Suppressor macrophage (primary cell): Measurements from ENCODE around the gene FBXO38.

ENCODE experiments used
- DNase-seq, 4 experiments: peaks; one replicate each; pipeline ENCODE4 v3.0.0-alpha.2; 2020 to 2022
- total RNA-seq, 17 experiments: gene quantifications; one replicate each; lab custom pipeline; 2026; ENCODE audit warnings: mixed read lengths in 6 of 17, inconsistent platforms in 3 of 17; lab: John Stamatoyannopoulos, UW

The FBXO38 gene
- 42.2 to 222 (median 102) reads per million in 17 experiments for total RNA-seq

GRCh38 chr5:148383564-148384379 is at the start of gene FBXO38:
FBXO38 (plus strand) TSS chr5:148383958; CDS start chr5:148394777, 10,819 bp downstream.
- peak; percentile 96 to 98 (median 98) for DNase-seq

- no peak for DNase-seq
These were observed 48.5 kb upstream of the FBXO38 start, which contains the start of gene SPINK9 for GRCh38 chr5:148335259-148335658. SPINK9 (plus strand) TSS chr5:148335559; CDS start chr5:148335614, 55 bp downstream.

GRCh38 chr5:148336704-148337435 is 46.9 kb upstream of the FBXO38 start:
- DNase-seq = peak; percentile 6 to 58 (median 32)

GRCh38 chr5:148342371-148343045 is 41.2 kb upstream of the FBXO38 start:
- DNase-seq = no peak

GRCh38 chr5:148343046-148343407 is 40.7 kb upstream of the FBXO38 start:
- no peak for DNase-seq

- DNase-seq = peak in 3 of 4 experiments; percentile 3 to 37 (median 14)
These were observed 39.9 kb upstream of the FBXO38 start for GRCh38 chr5:148343603-148344487.

- no peak for DNase-seq
These were observed 36.1 kb upstream of the FBXO38 start for GRCh38 chr5:148347706-148348105.

- no peak for DNase-seq
These were observed 31.1 kb upstream of the FBXO38 start for GRCh38 chr5:148352696-148353095.

- no peak for DNase-seq
These were observed 30.1 kb upstream of the FBXO38 start for GRCh38 chr5:148353634-148354033.

- DNase-seq = no peak
These were observed 19.4 kb upstream of the FBXO38 start for GRCh38 chr5:148364343-148364742.

GRCh38 chr5:148368299-148368698 is 15.5 kb upstream of the FBXO38 start:
- no peak for DNase-seq

GRCh38 chr5:148372166-148372725 is 11.5 kb upstream of the FBXO38 start:
- DNase-seq = peak; percentile 30 to 67 (median 51)

GRCh38 chr5:148372893-148373292 is 10.9 kb upstream of the FBXO38 start:
- DNase-seq = no peak

- peak; percentile 58 to 78 (median 69) for DNase-seq
These were observed 8.9 kb upstream of the FBXO38 start for GRCh38 chr5:148374690-148375360.

- DNase-seq = no peak
These were observed 7.6 kb upstream of the FBXO38 start for GRCh38 chr5:148376198-148376597.

- peak in 2 of 4 experiments; percentile 22 to 39 for DNase-seq
These were observed 5.1 kb upstream of the FBXO38 start for GRCh38 chr5:148378670-148379069.

GRCh38 chr5:148379340-148379739 is 4.4 kb upstream of the FBXO38 start:
- DNase-seq = no peak

GRCh38 chr5:148381906-148382305 is 1.9 kb upstream of the FBXO38 start:
- no peak for DNase-seq

GRCh38 chr5:148382961-148383360 is 797 bp upstream of the FBXO38 start:
- no peak for DNase-seq

GRCh38 chr5:148384380-148384737 is 601 bp downstream of the FBXO38 start:
- peak; percentile 24 to 56 (median 47) for DNase-seq

GRCh38 chr5:148385094-148385493 is 1.3 kb downstream of the FBXO38 start:
- DNase-seq = no peak
